HCT116 (cell line): ENCODE data around the gene SEC22A.

Source experiments
- CTCF ChIP-seq, 3 experiments: fragments of 200-600 bp in 1 of 3; sonication (generic) in 1 of 3; IDR thresholded peaks in 2 of 3; conservative IDR thresholded peaks in 1 of 3; 2 replicates each; pipeline ENCODE4 v1.5.1; 2012 to 2017; ENCODE audit warnings: low read depth in 2 of 3, low read length in 2 of 3, antibody characterized with exemption in 1 of 3, borderline replicate concordance in 1 of 3, control low read depth in 1 of 3, mild to moderate bottlenecking in 1 of 3, mixed read lengths in 1 of 3, mixed run types in 1 of 3, moderate library complexity in 1 of 3; ENCODE audit not compliant: insufficient read depth in 1 of 3
- EZH2 ChIP-seq: fragments of 200-600 bp; sonication (generic); IDR thresholded peaks from 2 replicates; pipeline ENCODE4 v1.6.1; 2017; ENCODE audit warnings: antibody characterized with exemption, mixed run types
- JUND ChIP-seq: IDR thresholded peaks from 2 replicates; pipeline ENCODE4 v1.6.1; 2012
- MAX ChIP-seq: IDR thresholded peaks from 2 replicates; pipeline ENCODE4 v1.6.1; 2012
- POLR2A ChIP-seq: IDR thresholded peaks from 2 replicates; pipeline ENCODE4 v1.7.0; 2011; ENCODE audit warnings: borderline replicate concordance; ENCODE audit not compliant: insufficient read depth, insufficient read length; ENCODE audit errors: extremely low read depth
- POLR2AphosphoS5 ChIP-seq: IDR thresholded peaks from 2 replicates; pipeline ENCODE4 v1.6.1; 2011; ENCODE audit warnings: mild to moderate bottlenecking, low read depth, low read length, moderate library complexity
- RAD21 ChIP-seq: IDR thresholded peaks from 2 replicates; pipeline ENCODE4 v1.6.1; 2012; ENCODE audit warnings: low read depth, mild to moderate bottlenecking
- REST ChIP-seq: IDR thresholded peaks from 2 replicates; pipeline ENCODE4 v1.6.1; 2012; ENCODE audit warnings: low read depth
- SIN3A ChIP-seq: IDR thresholded peaks from 2 replicates; pipeline ENCODE4 v1.6.1; 2012; ENCODE audit warnings: low read depth
- SP1 ChIP-seq: IDR thresholded peaks from 2 replicates; pipeline ENCODE4 v1.6.1; 2012; ENCODE audit warnings: low read depth
- ZFX ChIP-seq: fragments of 450-650 bp; IDR thresholded peaks from 2 replicates; pipeline ENCODE4 v1.6.1; 2017

- TF ChIP-seq CTCF (IDR thresholded peaks at IDR 0.05 in 2 of 3, conservative IDR thresholded peaks at IDR 0.05 in 1 of 3; ENCODE audit: borderline replicate concordance in 1 of 3, insufficient read depth in 1 of 3, low read depth in 2 of 3, low read length in 2 of 3) = no peak
- no peak for TF ChIP-seq JUND
- no peak for TF ChIP-seq SP1
- no peak for TF ChIP-seq POLR2A
- no peak for TF ChIP-seq POLR2AphosphoS5
- TF ChIP-seq REST = no peak
- no peak for TF ChIP-seq EZH2
- TF ChIP-seq ZFX = no peak
- TF ChIP-seq SIN3A = no peak
- no peak for TF ChIP-seq RAD21
- no peak for TF ChIP-seq MAX
Measured at GRCh38 chr3:123262226-123262625, 60.5 kb downstream of the SEC22A start.
